HCT116 (cell line): ENCODE measurements around the gene FGFR4. TPM values are rescaled to one million over a fixed set of nuclear protein-coding genes. Genes with fewer than 3 reads are reported as not detected.

Source experiments
- ATAC-seq: fragments of 200-7000 bp; cut with Tn5 transposase; 2 replicates; pipeline ENCODE4 v1.9.1; 2020; ENCODE audit warnings: mild to moderate bottlenecking, moderate library complexity
- Bru-seq: library from RNA; stranded (reverse); fragments of 400-500 nt; gene quantifications from one replicate; lab custom pipeline; 2021; lab: Mats Ljungman, UMichigan
- BruChase-seq, 2 experiments: library from RNA; stranded (reverse); fragments of 400-500 nt; gene quantifications; one replicate each; lab custom pipeline; 2021; lab: Mats Ljungman, UMichigan
- BruUV-seq: library from RNA; stranded (reverse); fragments of 400-500 nt; replicated peaks from 2 replicates; lab custom pipeline; 2021; lab: Mats Ljungman, UMichigan
- CTCF ChIA-PET: fragments of 300-600 bp; sonication (Branson Sonifier 250); formaldehyde crosslinking; loops from one replicate; lab custom pipeline; 2021; ENCODE audit warnings: antibody characterized with exemption; lab: Charles Lee
- POLR2A ChIA-PET: fragments of 300-600, 350-600 bp; sonication (Branson Sonifier 250); formaldehyde crosslinking; loops from one replicate; lab custom pipeline; 2021; ENCODE audit warnings: antibody characterized with exemption; lab: Charles Lee
- RAD21 ChIA-PET, 2 experiments: fragments of 300-600 bp; sonication (Branson Sonifier 250); formaldehyde crosslinking; loops; one replicate each; lab custom pipeline; 2023; ENCODE audit warnings: low total read pairs in 2 of 2; ENCODE audit not compliant: uncharacterized antibody in 2 of 2, unreplicated experiment in 2 of 2, low non-redundant PET in 1 of 2; lab: Charles Lee
- DNase-seq: peaks from one replicate; pipeline ENCODE4 v3.0.0-alpha.2; 2010; ENCODE audit warnings: low read depth, low spot score
- H2AFZ ChIP-seq: fragments of 200-600 bp; shearing (Covaris generic), sonication (generic); 2 replicates; pipeline ENCODE4 v1.6.1; 2017; ENCODE audit warnings: low read depth, mixed run types, mixed read lengths, antibody characterized with exemption, low read length; ENCODE audit not compliant: poor library complexity, severe bottlenecking
- H3K27ac ChIP-seq: 2 replicates; pipeline ENCODE4 v1.5.1; 2012; ENCODE audit warnings: low read depth, low read length
- H3K27me3 ChIP-seq: fragments of 200-600 bp; sonication (generic); 2 replicates; pipeline ENCODE4 v1.6.1; 2016; ENCODE audit warnings: mixed run types, low read length, mixed read lengths; ENCODE audit not compliant: insufficient read depth
- H3K36me3 ChIP-seq, 2 experiments: fragments of 200-500 bp in 1 of 2; fragments of 200-600 bp in 1 of 2; sonication (Bioruptor generic) in 1 of 2; sonication (generic) in 1 of 2; 2 replicates each; pipeline versions ENCODE4 v1.5.1 to v1.6.1; 2014 to 2016; ENCODE audit warnings: low read length in 2 of 2, inconsistent platforms in 1 of 2, mixed read lengths in 1 of 2, mixed run types in 1 of 2; ENCODE audit not compliant: insufficient read depth in 2 of 2, control insufficient read depth in 1 of 2
- H3K4me1 ChIP-seq, 2 experiments: fragments of 200-600 bp in 1 of 2; sonication (generic) in 1 of 2; 2 replicates each; pipeline versions ENCODE4 v1.5.1 to v1.6.1; 2012 to 2017; ENCODE audit warnings: low read length in 2 of 2, inconsistent platforms in 1 of 2, mild to moderate bottlenecking in 1 of 2, mixed read lengths in 1 of 2, mixed run types in 1 of 2, moderate library complexity in 1 of 2; ENCODE audit not compliant: insufficient read depth in 2 of 2, control insufficient read depth in 1 of 2
- H3K4me2 ChIP-seq: fragments of 200-600 bp; sonication (generic); 2 replicates; pipeline ENCODE4 v1.6.1; 2017; ENCODE audit warnings: mixed run types, low read length, mixed read lengths
- H3K4me3 ChIP-seq, 2 experiments: fragments of 200-600 bp in 1 of 2; sonication (generic) in 1 of 2; replicated peaks in 1 of 2; 2 replicates each; pipeline ENCODE4 v1.5.1; 2011 to 2016; ENCODE audit warnings: low read length in 2 of 2, control low read depth in 1 of 2, low read depth in 1 of 2, mild to moderate bottlenecking in 1 of 2, mixed read lengths in 1 of 2, mixed run types in 1 of 2
- H3K79me2 ChIP-seq: fragments of 200-600 bp; sonication (generic); 2 replicates; pipeline ENCODE4 v1.6.1; 2017; ENCODE audit warnings: mild to moderate bottlenecking, mixed run types, low read length, moderate library complexity, mixed read lengths; ENCODE audit not compliant: insufficient read depth
- H3K9ac ChIP-seq: fragments of 200-600 bp; sonication (generic); 2 replicates; pipeline ENCODE4 v1.6.1; 2016; ENCODE audit warnings: low read length, mixed read lengths
- H3K9me2 ChIP-seq: fragments of 200-600 bp; sonication (generic), shearing (Covaris generic); 2 replicates; pipeline ENCODE4 v1.6.1; 2017; ENCODE audit warnings: mixed run types, mild to moderate bottlenecking, moderate library complexity; ENCODE audit not compliant: insufficient read depth
- H3K9me3 ChIP-seq, 2 experiments: fragments of 200-500 bp in 1 of 2; fragments of 200-600 bp in 1 of 2; sonication (Bioruptor generic) in 1 of 2; sonication (generic) in 1 of 2; 2 replicates each; pipeline ENCODE4 v1.6.1; 2014 to 2017; ENCODE audit warnings: low read length in 2 of 2, mixed read lengths in 2 of 2, inconsistent platforms in 1 of 2, low read depth in 1 of 2, mild to moderate bottlenecking in 1 of 2, mixed run types in 1 of 2, moderate library complexity in 1 of 2; ENCODE audit not compliant: control insufficient read depth in 1 of 2, insufficient read depth in 1 of 2
- H4K20me1 ChIP-seq: fragments of 200-600 bp; sonication (generic), shearing (Covaris generic); 2 replicates; pipeline ENCODE4 v1.6.1; 2017; ENCODE audit warnings: mixed run types, mild to moderate bottlenecking, moderate library complexity; ENCODE audit not compliant: insufficient read depth
- CEBPB ChIP-seq: IDR thresholded peaks from 2 replicates; pipeline ENCODE4 v1.6.1; 2012; ENCODE audit warnings: low read depth
- EGR1 ChIP-seq: IDR thresholded peaks from 2 replicates; pipeline ENCODE4 v1.6.1; 2012; ENCODE audit warnings: low read depth
- EZH2phosphoT487 ChIP-seq: fragments of 200-600 bp; IDR thresholded peaks from 2 replicates; pipeline ENCODE4 v1.6.1; 2018; ENCODE audit warnings: antibody characterized with exemption, borderline replicate concordance
- JUND ChIP-seq: IDR thresholded peaks from 2 replicates; pipeline ENCODE4 v1.6.1; 2012
- POLR2A ChIP-seq: IDR thresholded peaks from 2 replicates; pipeline ENCODE4 v1.7.0; 2011; ENCODE audit warnings: borderline replicate concordance; ENCODE audit not compliant: insufficient read depth, insufficient read length; ENCODE audit errors: extremely low read depth
- POLR2AphosphoS5 ChIP-seq: IDR thresholded peaks from 2 replicates; pipeline ENCODE4 v1.6.1; 2011; ENCODE audit warnings: mild to moderate bottlenecking, low read depth, low read length, moderate library complexity
- RAD21 ChIP-seq: IDR thresholded peaks from 2 replicates; pipeline ENCODE4 v1.6.1; 2012; ENCODE audit warnings: low read depth, mild to moderate bottlenecking
- SIN3A ChIP-seq: IDR thresholded peaks from 2 replicates; pipeline ENCODE4 v1.6.1; 2012; ENCODE audit warnings: low read depth
- TCF7L2 ChIP-seq: IDR thresholded peaks from 2 replicates; pipeline ENCODE4 v1.7.0; 2011; ENCODE audit warnings: borderline replicate concordance, inconsistent platforms; ENCODE audit not compliant: insufficient read depth, insufficient read length; ENCODE audit errors: extremely low read depth
- ZFX ChIP-seq: fragments of 450-650 bp; IDR thresholded peaks from 2 replicates; pipeline ENCODE4 v1.6.1; 2017
- ZNF274 ChIP-seq: fragments of 200-500 bp; sonication (Bioruptor generic); IDR thresholded peaks from 2 replicates; pipeline ENCODE4 v1.6.1; 2014; ENCODE audit warnings: mild to moderate bottlenecking, low read depth, low read length, inconsistent platforms
- intact Hi-C: fragments of 100-400 bp; cut with micrococcal nuclease; formaldehyde crosslinking; loops from 2 replicates; pipeline ENCODE4 v1.10.0; 2022
- long read RNA-seq: library from polyadenylated mRNA; unstranded; transcript quantifications from one replicate; pipeline ENCODE4 v2.0.0, GENCODE V29; 2021; ENCODE audit not compliant: unreplicated experiment
- polyA plus RNA-seq: library from polyadenylated mRNA; unstranded; fragments of >200 nt; gene quantifications from 2 replicates; pipeline ENCODE4 v1.2.1, GENCODE V29; 2012; ENCODE audit warnings: missing spikeins
- total RNA-seq: library from RNA; stranded (reverse); gene quantifications from one replicate; pipeline ENCODE4 v1.2.1, GENCODE V29; 2021; ENCODE audit not compliant: unreplicated experiment
- TF ChIP-seq, protein P1 (sequence below): IDR thresholded peaks from 2 replicates; pipeline ENCODE4 v1.6.1; 2012
- TF ChIP-seq, protein P2 (sequence below), 3 experiments: fragments of 200-600 bp in 1 of 3; sonication (generic) in 1 of 3; IDR thresholded peaks in 2 of 3; conservative IDR thresholded peaks in 1 of 3; 2 replicates each; pipeline ENCODE4 v1.5.1; 2012 to 2017; ENCODE audit warnings: low read depth in 2 of 3, low read length in 2 of 3, antibody characterized with exemption in 1 of 3, borderline replicate concordance in 1 of 3, control low read depth in 1 of 3, mild to moderate bottlenecking in 1 of 3, mixed read lengths in 1 of 3, mixed run types in 1 of 3, moderate library complexity in 1 of 3; ENCODE audit not compliant: insufficient read depth in 1 of 3

FGFR4 gene
- 78.1 TPM for total RNA-seq
- 63.9 and 86.8 TPM in 2 replicates for polyA plus RNA-seq
- percentile 59 among the genes with signal in this experiment for Bru-seq, nascent RNA
- percentile 74 among the genes with signal in this experiment for BruChase-seq, experiment 1, labeled RNA remaining after a 6-hour chase
- percentile 69 among the genes with signal in this experiment for BruChase-seq, experiment 2, labeled RNA remaining after a 2-hour chase
- long read RNA-seq, transcript FGFR4-201 (18 exons, 3,122 nt): minor isoform, 12 of 132 reads
- long read RNA-seq, transcript FGFR4-207 (18 exons, 2,638 nt): major isoform, 31 of 132 reads
- long read RNA-seq, partial matches to known transcripts: 25 of 132 reads
- long read RNA-seq, other reads (novel, unspliced or antisense): 61 of 132 reads

DNA sequence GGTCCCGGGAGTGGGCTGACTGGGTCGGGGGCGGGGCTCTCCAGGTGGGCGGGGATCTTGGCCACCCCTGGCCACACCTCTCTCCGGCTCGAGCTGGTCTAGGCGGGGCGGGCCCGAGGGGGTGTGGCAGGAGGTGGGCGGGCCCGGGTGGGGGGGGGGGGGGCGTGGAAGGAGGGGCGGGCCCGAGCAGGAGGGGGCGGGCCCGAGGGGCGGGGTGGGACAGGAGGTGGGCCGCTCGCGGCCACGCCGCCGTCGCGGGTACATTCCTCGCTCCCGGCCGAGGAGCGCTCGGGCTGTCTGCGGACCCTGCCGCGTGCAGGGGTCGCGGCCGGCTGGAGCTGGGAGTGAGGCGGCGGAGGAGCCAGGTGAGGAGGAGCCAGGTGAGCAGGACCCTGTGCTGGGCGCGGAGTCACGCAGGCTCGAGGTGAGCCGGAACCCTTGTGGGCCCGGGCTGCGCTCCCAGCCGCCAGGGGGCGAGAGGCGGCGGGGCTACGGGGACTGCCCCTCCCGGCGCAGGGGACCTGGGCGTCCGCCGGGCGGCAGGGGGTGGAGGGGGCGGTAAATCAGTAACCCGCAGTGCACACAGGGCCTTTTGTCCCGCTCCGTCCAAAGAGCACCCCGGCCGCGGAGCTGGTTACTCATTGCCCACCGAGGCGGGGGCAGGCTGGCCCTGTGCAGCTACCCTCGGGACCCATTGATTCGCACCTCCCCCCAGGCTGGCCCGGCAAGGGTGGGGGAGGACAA lies at the start of gene FGFR4:
FGFR4 (plus strand) TSS at position 262 of the 744 bp plus-strand sequence. CDS start 2,688 bp downstream, outside the sequence.
- Histone ChIP-seq H4K20me1 (no peaks in the 10 kb centered on the region), H3K27ac (peak within 1 kb of the TSS; percentile 80), H2AFZ (peak within 1 kb of the TSS; percentile 58), H3K4me1 (peaks cover 6 to 13% of the 10 kb centered on the region in 2 experiments; a peak in 3 of 4 replicates), H3K79me2 (peaks cover 21% of the 10 kb centered on the region), H3K27me3 (no peaks in the 10 kb centered on the region), H3K4me3 (peak within 1 kb of the TSS; percentile 77 to 96), H3K9ac (peak within 1 kb of the TSS; percentile 94), H3K36me3 (peaks cover 0 to 12% of the 10 kb centered on the region in 2 experiments; a peak in 1 of 4 replicates), H3K4me2 (peak within 1 kb of the TSS; percentile 96), H3K9me3 (no peaks in the 10 kb centered on the region), H3K9me2 (no peaks in the 10 kb centered on the region)
- ATAC-seq (peak; percentile 89), DNase-seq (peak; percentile 78)
- ChIA-PET POLR2A (interaction anchor here (0.5 to 1.7 kb wide), 9 partner anchors 9 to 411 kb away, joined by 3 to 6 read pairs (median 3); partner anchors contain the start of gene PDLIM7), RAD21 (interaction anchor here (0.5 to 1.6 kb wide), 5 partner anchors 8 to 426 kb away, joined by 3 to 5 read pairs (median 4); no protein-coding TSS in a partner anchor), CTCF (interaction anchor here (0.7 to 6.8 kb wide), 12 partner anchors 8 to 440 kb away, joined by 3 to 64 read pairs (median 4); partner anchors contain the start of gene TSPAN17)
- no TSS peak for BruUV-seq
- intact Hi-C loops: no loop called here
- TF ChIP-seq TCF7L2 (peak; percentile 20), ZNF274 (no peak), JUND (no peak), SIN3A (peak; percentile 67; the same call in 1 of the 2 replicates), EZH2phosphoT487 (no peak), POLR2AphosphoS5 (peak; percentile 79), RAD21 (no peak; the same call in 1 of the 2 replicates), EGR1 (peak; percentile 83), ZFX (peak; percentile 69), CEBPB (no peak), POLR2A (peak; percentile 52)
- TF ChIP-seq, protein P1, sequence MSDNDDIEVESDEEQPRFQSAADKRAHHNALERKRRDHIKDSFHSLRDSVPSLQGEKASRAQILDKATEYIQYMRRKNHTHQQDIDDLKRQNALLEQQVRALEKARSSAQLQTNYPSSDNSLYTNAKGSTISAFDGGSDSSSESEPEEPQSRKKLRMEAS: peak; percentile 78
- TF ChIP-seq, protein P2, sequence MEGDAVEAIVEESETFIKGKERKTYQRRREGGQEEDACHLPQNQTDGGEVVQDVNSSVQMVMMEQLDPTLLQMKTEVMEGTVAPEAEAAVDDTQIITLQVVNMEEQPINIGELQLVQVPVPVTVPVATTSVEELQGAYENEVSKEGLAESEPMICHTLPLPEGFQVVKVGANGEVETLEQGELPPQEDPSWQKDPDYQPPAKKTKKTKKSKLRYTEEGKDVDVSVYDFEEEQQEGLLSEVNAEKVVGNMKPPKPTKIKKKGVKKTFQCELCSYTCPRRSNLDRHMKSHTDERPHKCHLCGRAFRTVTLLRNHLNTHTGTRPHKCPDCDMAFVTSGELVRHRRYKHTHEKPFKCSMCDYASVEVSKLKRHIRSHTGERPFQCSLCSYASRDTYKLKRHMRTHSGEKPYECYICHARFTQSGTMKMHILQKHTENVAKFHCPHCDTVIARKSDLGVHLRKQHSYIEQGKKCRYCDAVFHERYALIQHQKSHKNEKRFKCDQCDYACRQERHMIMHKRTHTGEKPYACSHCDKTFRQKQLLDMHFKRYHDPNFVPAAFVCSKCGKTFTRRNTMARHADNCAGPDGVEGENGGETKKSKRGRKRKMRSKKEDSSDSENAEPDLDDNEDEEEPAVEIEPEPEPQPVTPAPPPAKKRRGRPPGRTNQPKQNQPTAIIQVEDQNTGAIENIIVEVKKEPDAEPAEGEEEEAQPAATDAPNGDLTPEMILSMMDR (IDR thresholded peaks at IDR 0.05 in 2 of 3, conservative IDR thresholded peaks at IDR 0.05 in 1 of 3; ENCODE audit: borderline replicate concordance in 1 of 3, insufficient read depth in 1 of 3, low read depth in 2 of 3, low read length in 2 of 3): peak in 2 of 3 experiments; percentile 79 to 92; a peak in 5 of 6 replicates
